ENCODE data around the gene FKBP10. TPM values are rescaled to one million over a fixed set of nuclear protein-coding genes. Genes with fewer than 3 reads are reported as not detected.

The FKBP10 gene
- total RNA-seq, 1 experiment from 2014 or later = 0.92 TPM

DNA sequence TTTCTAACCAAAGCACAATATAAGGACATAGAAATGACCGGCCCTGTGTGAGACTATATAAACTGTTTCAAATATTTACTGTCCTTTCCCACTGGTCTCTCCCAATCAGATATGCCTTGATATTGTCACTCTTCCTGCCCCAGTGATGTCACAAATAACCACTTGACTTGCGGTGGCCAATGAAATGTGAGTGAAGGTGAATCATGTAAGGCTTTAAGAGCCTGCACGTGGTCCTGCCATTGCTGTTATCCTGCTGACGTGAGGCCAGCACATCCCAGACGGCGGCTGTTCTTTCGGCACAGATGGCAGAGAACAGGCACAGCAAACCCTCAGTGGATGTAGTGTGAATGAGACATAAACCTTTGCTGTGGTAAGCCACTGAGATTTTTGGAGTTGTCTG lies 57.8 kb downstream of the FKBP10 start:
- Mint-ChIP-seq H3K27ac (ENCODE audit: unreplicated experiment) (no peak overlapping the region), H3K36me3 (ENCODE audit: insufficient read depth, unreplicated experiment) (peaks cover 88% of the 10 kb centered on the region), H3K4me1 (ENCODE audit: low read depth, unreplicated experiment) (no peaks in the 10 kb centered on the region), H3K9me3 (ENCODE audit: low read depth, unreplicated experiment) (no peaks in the 10 kb centered on the region), H3K27me3 (ENCODE audit: unreplicated experiment) (no peaks in the 10 kb centered on the region), H3K4me3 (ENCODE audit: low read depth, unreplicated experiment) (no peak overlapping the region)
- TF ChIP-seq, protein P1, sequence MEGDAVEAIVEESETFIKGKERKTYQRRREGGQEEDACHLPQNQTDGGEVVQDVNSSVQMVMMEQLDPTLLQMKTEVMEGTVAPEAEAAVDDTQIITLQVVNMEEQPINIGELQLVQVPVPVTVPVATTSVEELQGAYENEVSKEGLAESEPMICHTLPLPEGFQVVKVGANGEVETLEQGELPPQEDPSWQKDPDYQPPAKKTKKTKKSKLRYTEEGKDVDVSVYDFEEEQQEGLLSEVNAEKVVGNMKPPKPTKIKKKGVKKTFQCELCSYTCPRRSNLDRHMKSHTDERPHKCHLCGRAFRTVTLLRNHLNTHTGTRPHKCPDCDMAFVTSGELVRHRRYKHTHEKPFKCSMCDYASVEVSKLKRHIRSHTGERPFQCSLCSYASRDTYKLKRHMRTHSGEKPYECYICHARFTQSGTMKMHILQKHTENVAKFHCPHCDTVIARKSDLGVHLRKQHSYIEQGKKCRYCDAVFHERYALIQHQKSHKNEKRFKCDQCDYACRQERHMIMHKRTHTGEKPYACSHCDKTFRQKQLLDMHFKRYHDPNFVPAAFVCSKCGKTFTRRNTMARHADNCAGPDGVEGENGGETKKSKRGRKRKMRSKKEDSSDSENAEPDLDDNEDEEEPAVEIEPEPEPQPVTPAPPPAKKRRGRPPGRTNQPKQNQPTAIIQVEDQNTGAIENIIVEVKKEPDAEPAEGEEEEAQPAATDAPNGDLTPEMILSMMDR (IDR thresholded peaks at IDR 0.05; ENCODE audit: unreplicated experiment) = no peak
- intact Hi-C loops (cut with micrococcal nuclease; ENCODE audit: unreplicated experiment) = no loop called here
- no TSS peak for BruUV-seq (replicated peaks)
- CTCF ChIA-PET = interaction anchor here (0.5 kb wide), 1 partner anchor 250 kb away, joined by 3 read pairs; no protein-coding TSS in a partner anchor
- DNase-seq = no peak

DNA sequence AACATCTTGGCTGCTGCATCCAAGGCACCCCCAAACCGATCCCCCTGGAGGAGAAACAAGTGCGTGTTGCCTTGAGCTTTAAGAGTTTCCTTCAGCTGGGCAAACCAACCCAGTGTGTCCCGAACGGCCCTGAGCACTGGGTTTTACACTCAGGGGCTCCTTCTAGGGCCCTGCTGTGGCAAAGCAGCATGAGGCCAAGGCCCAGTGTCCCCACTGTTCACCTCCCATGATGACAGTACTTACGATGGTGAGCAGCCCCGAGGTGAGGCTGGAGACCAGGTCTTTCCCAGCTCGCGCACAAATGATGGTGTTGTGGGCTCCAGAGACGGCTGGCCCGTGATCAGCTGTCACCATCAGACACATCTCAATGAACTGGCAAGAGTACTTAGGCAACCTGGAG lies 59.0 kb downstream of the FKBP10 start:
- H3K27me3 Mint-ChIP-seq (ENCODE audit: unreplicated experiment) = no peaks in the 10 kb centered on the region
- H3K36me3 Mint-ChIP-seq (ENCODE audit: insufficient read depth, unreplicated experiment) = peaks cover 95% of the 10 kb centered on the region
- H3K9me3 Mint-ChIP-seq (ENCODE audit: low read depth, unreplicated experiment) = no peaks in the 10 kb centered on the region
- CTCF ChIA-PET = no interaction called here
- no TSS peak for BruUV-seq (replicated peaks)
- H3K4me3 Mint-ChIP-seq (ENCODE audit: low read depth, unreplicated experiment) = no peak overlapping the region
- no peak overlapping the region for H3K27ac Mint-ChIP-seq (ENCODE audit: unreplicated experiment)
- intact Hi-C loops (cut with micrococcal nuclease; ENCODE audit: unreplicated experiment) = no loop called here
- TF ChIP-seq, protein P1 (IDR thresholded peaks at IDR 0.05; ENCODE audit: unreplicated experiment) = no peak
- no peaks in the 10 kb centered on the region for H3K4me1 Mint-ChIP-seq (ENCODE audit: low read depth, unreplicated experiment)
- no peak for DNase-seq

Other genes starting within 250 kb of the FKBP10 start
- not detected in 2 replicates for gene KRT9, start 240.9 kb upstream of the FKBP10 start, total RNA-seq (2022)
- 3.8 and 12.2 TPM in 2 replicates for gene KRT14, start 226.1 kb upstream of the FKBP10 start, total RNA-seq (2022)
- gene KRT16, start 200.2 kb upstream of the FKBP10 start, total RNA-seq (2022) = 3.8 and 4.2 TPM in 2 replicates
- 472 and 593 TPM in 2 replicates for gene KRT17, start 188.4 kb upstream of the FKBP10 start, total RNA-seq (2022)
- 807 and 937 TPM in 2 replicates for gene EIF1, start 124.1 kb upstream of the FKBP10 start, total RNA-seq (2022)
- not detected in 2 replicates for gene GAST, start 100.7 kb upstream of the FKBP10 start, total RNA-seq (2022)
- 0.86 and 1.2 TPM in 2 replicates for gene HAP1, start 78.4 kb upstream of the FKBP10 start, total RNA-seq (2022)
- 695 and 705 TPM in 2 replicates for gene JUP, start 26.3 kb upstream of the FKBP10 start, total RNA-seq (2022)
- gene P3H4, start 1.1 kb upstream of the FKBP10 start, total RNA-seq (2022) = 19.9 and 22.5 TPM in 2 replicates
- 62.0 and 65.2 TPM in 2 replicates for gene NT5C3B, start 23.2 kb downstream of the FKBP10 start, total RNA-seq (2022)
- not detected in 2 replicates for gene KLHL10, start 24.8 kb downstream of the FKBP10 start, total RNA-seq (2022)
- gene KLHL11, start 52.4 kb downstream of the FKBP10 start, total RNA-seq (2022) = 25.3 and 25.6 TPM in 2 replicates
- 258 and 265 TPM in 2 replicates for gene ACLY, start 105.9 kb downstream of the FKBP10 start, total RNA-seq (2022)
- gene ODAD4, start 117.6 kb downstream of the FKBP10 start, total RNA-seq (2022) = 0.73 and 2.7 TPM in 2 replicates
- 144 and 156 TPM in 2 replicates for gene CNP, start 153.8 kb downstream of the FKBP10 start, total RNA-seq (2022)
- gene DNAJC7, start 204.4 kb downstream of the FKBP10 start, total RNA-seq (2022) = 184 and 193 TPM in 2 replicates
- 55.7 and 58.4 TPM in 2 replicates for gene NKIRAS2, start 207.1 kb downstream of the FKBP10 start, total RNA-seq (2022)
- gene C17orf113, start 237.6 kb downstream of the FKBP10 start, total RNA-seq (2022) = 4.2 and 4.5 TPM in 2 replicates